22Rv1 (cell line): ENCODE results near the gene TM9SF4.

Experiments used
- ZFX ChIP-seq: fragments of 450-650 bp; IDR thresholded peaks from 2 replicates; pipeline ENCODE4 v1.6.1; 2017; ENCODE audit warnings: antibody characterized with exemption, borderline replicate concordance
- TF ChIP-seq, protein P1 (sequence below): fragments of 450-650 bp; IDR thresholded peaks from 2 replicates; pipeline ENCODE4 v1.5.1; 2017; ENCODE audit warnings: mild to moderate bottlenecking

DNA sequence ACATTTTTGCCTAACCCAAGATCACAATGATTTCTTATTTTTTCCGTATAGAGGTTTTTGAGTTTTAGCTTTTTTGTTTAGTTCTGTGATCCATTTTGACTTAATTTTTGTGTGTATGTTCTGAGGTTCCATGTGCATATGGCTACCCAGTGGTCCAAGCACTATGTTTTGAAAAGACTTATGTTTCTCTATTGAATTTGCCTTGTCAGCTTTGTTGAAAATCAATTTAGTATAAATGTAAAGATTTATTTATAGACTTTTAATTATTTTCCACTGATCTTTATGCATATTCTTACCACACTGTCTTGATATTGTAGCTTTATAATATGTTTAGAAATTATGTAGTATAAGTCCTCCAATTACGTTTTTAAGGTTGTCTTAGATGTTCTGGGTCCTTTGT lies 10.2 kb downstream of the TM9SF4 start:
- TF ChIP-seq, protein P1, sequence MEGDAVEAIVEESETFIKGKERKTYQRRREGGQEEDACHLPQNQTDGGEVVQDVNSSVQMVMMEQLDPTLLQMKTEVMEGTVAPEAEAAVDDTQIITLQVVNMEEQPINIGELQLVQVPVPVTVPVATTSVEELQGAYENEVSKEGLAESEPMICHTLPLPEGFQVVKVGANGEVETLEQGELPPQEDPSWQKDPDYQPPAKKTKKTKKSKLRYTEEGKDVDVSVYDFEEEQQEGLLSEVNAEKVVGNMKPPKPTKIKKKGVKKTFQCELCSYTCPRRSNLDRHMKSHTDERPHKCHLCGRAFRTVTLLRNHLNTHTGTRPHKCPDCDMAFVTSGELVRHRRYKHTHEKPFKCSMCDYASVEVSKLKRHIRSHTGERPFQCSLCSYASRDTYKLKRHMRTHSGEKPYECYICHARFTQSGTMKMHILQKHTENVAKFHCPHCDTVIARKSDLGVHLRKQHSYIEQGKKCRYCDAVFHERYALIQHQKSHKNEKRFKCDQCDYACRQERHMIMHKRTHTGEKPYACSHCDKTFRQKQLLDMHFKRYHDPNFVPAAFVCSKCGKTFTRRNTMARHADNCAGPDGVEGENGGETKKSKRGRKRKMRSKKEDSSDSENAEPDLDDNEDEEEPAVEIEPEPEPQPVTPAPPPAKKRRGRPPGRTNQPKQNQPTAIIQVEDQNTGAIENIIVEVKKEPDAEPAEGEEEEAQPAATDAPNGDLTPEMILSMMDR, result no peak
- no peak for TF ChIP-seq ZFX
